Measurements from ENCODE around the gene SOX18. TPM values are rescaled to one million over a fixed set of nuclear protein-coding genes. Genes with fewer than 3 reads are reported as not detected.

Gene SOX18
- total RNA-seq, 2 donors from 2014 or later, result 2.3 to 2.8 TPM

- Mint-ChIP-seq H3K36me3 (ENCODE audit: low read depth) (no peaks in the 10 kb centered on the region), H3K4me1 (peaks cover 18% of the 10 kb centered on the region), H3K27me3 (ENCODE audit: insufficient read depth) (peaks cover 25% of the 10 kb centered on the region), H3K4me3 (peak within 1 kb of the TSS; percentile 75), H3K9me3 (no peaks in the 10 kb centered on the region), H3K27ac (no peak within 1 kb of the TSS)
- H3K27me3 ChIP-seq (ENCODE audit: control insufficient read depth, insufficient read depth, low read length, poor library complexity, severe bottlenecking), result peaks cover 17% of the 10 kb centered on the region
- H3K4me3 ChIP-seq (ENCODE audit: low read length), result peak within 1 kb of the TSS; percentile 84
- peak within 1 kb of the TSS; percentile 71 for H3K9ac ChIP-seq (ENCODE audit: extremely low read depth, low read length, poor library complexity, severe bottlenecking)
- H3K36me3 ChIP-seq (ENCODE audit: control insufficient read depth, insufficient read depth, low read length), result no peaks in the 10 kb centered on the region
- 0 to 1% methylated on average over 13 to 70 of the region's 73 CpGs for WGBS, 2 experiments (ENCODE audit: insufficient coverage in 1 of 2, insufficient read length in 1 of 2)
- peak; percentile 88 for DNase-seq
- no peaks in the 10 kb centered on the region for H3K4me1 ChIP-seq (ENCODE audit: control insufficient read depth, insufficient read depth, low read length)
- no peaks in the 10 kb centered on the region for H3K9me3 ChIP-seq (ENCODE audit: control insufficient read depth, low read length)
- no peak within 1 kb of the TSS for H3K27ac ChIP-seq (ENCODE audit: low read depth, low read length)
- TF ChIP-seq, protein P1, sequence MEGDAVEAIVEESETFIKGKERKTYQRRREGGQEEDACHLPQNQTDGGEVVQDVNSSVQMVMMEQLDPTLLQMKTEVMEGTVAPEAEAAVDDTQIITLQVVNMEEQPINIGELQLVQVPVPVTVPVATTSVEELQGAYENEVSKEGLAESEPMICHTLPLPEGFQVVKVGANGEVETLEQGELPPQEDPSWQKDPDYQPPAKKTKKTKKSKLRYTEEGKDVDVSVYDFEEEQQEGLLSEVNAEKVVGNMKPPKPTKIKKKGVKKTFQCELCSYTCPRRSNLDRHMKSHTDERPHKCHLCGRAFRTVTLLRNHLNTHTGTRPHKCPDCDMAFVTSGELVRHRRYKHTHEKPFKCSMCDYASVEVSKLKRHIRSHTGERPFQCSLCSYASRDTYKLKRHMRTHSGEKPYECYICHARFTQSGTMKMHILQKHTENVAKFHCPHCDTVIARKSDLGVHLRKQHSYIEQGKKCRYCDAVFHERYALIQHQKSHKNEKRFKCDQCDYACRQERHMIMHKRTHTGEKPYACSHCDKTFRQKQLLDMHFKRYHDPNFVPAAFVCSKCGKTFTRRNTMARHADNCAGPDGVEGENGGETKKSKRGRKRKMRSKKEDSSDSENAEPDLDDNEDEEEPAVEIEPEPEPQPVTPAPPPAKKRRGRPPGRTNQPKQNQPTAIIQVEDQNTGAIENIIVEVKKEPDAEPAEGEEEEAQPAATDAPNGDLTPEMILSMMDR (conservative IDR thresholded peaks at IDR 0.05), result no peak
Observed at GRCh38 chr20:64079273-64080012, 30.0 kb upstream of the SOX18 start, which contains the start of gene RGS19. Gene RGS19, minus strand, starts transcription at chr20:64079518. Its CDS starts 2,632 bp downstream, at chr20:64076886.

- Mint-ChIP-seq H3K27me3 (ENCODE audit: insufficient read depth) (peaks cover 22% of the 10 kb centered on the region), H3K36me3 (ENCODE audit: low read depth) (no peaks in the 10 kb centered on the region), H3K27ac (no peak overlapping the region), H3K4me3 (peak overlapping the region; percentile 57), H3K4me1 (peaks cover 15% of the 10 kb centered on the region), H3K9me3 (no peaks in the 10 kb centered on the region)
- no peak for DNase-seq
- no peak overlapping the region for H3K27ac ChIP-seq (ENCODE audit: low read depth, low read length)
- H3K4me1 ChIP-seq (ENCODE audit: control insufficient read depth, insufficient read depth, low read length), result no peaks in the 10 kb centered on the region
- no peaks in the 10 kb centered on the region for H3K9me3 ChIP-seq (ENCODE audit: control insufficient read depth, low read length)
- peak overlapping the region; percentile 71 for H3K9ac ChIP-seq (ENCODE audit: extremely low read depth, low read length, poor library complexity, severe bottlenecking)
- WGBS, 2 experiments (ENCODE audit: insufficient coverage in 1 of 2, insufficient read length in 1 of 2), result 54% methylated on average over 3 to 4 of the region's 4 CpGs
- peaks cover 12% of the 10 kb centered on the region for H3K27me3 ChIP-seq (ENCODE audit: control insufficient read depth, insufficient read depth, low read length, poor library complexity, severe bottlenecking)
- no peaks in the 10 kb centered on the region for H3K36me3 ChIP-seq (ENCODE audit: control insufficient read depth, insufficient read depth, low read length)
- TF ChIP-seq, protein P1 (conservative IDR thresholded peaks at IDR 0.05), result no peak
- H3K4me3 ChIP-seq (ENCODE audit: low read length), result peak overlapping the region; percentile 84
Observed at GRCh38 chr20:64078934-64079272, 29.5 kb upstream of the SOX18 start.

DNA sequence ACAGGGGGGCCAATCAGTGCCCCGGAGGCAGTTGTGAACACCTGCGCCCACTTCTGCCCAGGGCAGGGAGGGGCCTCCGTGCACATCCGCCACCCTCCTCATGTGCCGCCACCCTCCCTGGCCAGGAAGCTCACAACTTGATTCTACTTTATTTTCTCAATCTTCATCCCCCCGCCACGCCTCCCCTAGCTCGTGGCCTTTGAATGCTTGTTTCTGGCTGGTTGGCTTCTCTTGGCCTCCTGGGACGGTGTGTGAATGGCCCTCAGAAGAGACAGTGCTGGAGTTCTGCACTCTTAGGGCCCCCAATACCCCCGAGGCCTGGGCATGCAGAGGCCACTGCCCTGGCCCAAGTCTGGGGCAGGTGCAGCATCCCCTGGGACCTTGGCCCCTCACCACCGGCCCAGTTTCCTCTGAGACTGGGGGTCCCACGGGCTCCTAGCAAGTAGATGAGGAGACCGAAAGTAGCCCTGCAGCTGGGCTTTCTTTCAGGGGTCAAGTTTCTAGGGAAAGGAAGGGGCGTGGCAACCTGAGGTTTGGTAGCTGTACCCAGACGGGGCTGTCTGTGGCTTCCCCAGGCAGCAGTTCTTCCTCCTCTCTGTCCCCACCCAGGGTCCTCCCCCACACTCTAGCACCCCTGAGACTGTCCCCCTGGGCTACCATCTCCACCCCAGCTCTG lies 28.6 kb upstream of the SOX18 start:
- H3K4me3 ChIP-seq (ENCODE audit: low read length), result peak overlapping the region; percentile 84
- Mint-ChIP-seq H3K4me1 (peaks cover 15% of the 10 kb centered on the region), H3K27me3 (ENCODE audit: insufficient read depth) (peaks cover 20% of the 10 kb centered on the region), H3K36me3 (ENCODE audit: low read depth) (peaks cover 3% of the 10 kb centered on the region), H3K4me3 (peak overlapping the region; percentile 57), H3K27ac (no peak overlapping the region), H3K9me3 (no peaks in the 10 kb centered on the region)
- TF ChIP-seq, protein P1 (conservative IDR thresholded peaks at IDR 0.05), result no peak
- peak; percentile 68 for DNase-seq
- H3K27me3 ChIP-seq (ENCODE audit: control insufficient read depth, insufficient read depth, low read length, poor library complexity, severe bottlenecking), result peaks cover 6% of the 10 kb centered on the region
- no peak overlapping the region for H3K27ac ChIP-seq (ENCODE audit: low read depth, low read length)
- H3K9me3 ChIP-seq (ENCODE audit: control insufficient read depth, low read length), result no peaks in the 10 kb centered on the region
- no peaks in the 10 kb centered on the region for H3K4me1 ChIP-seq (ENCODE audit: control insufficient read depth, insufficient read depth, low read length)
- H3K36me3 ChIP-seq (ENCODE audit: control insufficient read depth, insufficient read depth, low read length), result no peaks in the 10 kb centered on the region
- no peak overlapping the region for H3K9ac ChIP-seq (ENCODE audit: extremely low read depth, low read length, poor library complexity, severe bottlenecking)
- 87 to 88% methylated on average over 12 to 15 of the region's 15 CpGs for WGBS, 2 experiments (ENCODE audit: insufficient coverage in 1 of 2, insufficient read length in 1 of 2)
